ENCODE measurements around the gene RAPGEF2.
A peak's percentile ranks its signal among the peaks of the same experiment; 100 is the strongest.

RAPGEF2 gene

GRCh38 chr4:159389756-159390155 lies 286.9 kb downstream of the RAPGEF2 start (continued):
- no peak for TF ChIP-seq ZNF623 (tag by site-specific recombination; IDR thresholded peaks at IDR 0.05)
- no peak for TF ChIP-seq ZNF121 (tag by site-specific recombination; IDR thresholded peaks at IDR 0.05)
- TF ChIP-seq HOXA7 (CRISPR knock-in tag; IDR thresholded peaks at IDR 0.05; ENCODE audit: borderline replicate concordance), result no peak

GRCh38 chr4:159390648-159391047 lies 287.8 kb downstream of the RAPGEF2 start:
- TF ChIP-seq ZNF513 (tag by site-specific recombination; IDR thresholded peaks at IDR 0.05) (no peak), ZNF398 (tag by site-specific recombination; IDR thresholded peaks at IDR 0.05) (no peak), ZFHX2 (tag by site-specific recombination; conservative IDR thresholded peaks at IDR 0.05) (no peak), ZNF600 (tag by site-specific recombination; IDR thresholded peaks at IDR 0.05) (peak; percentile 44; the same call in 1 of the 2 replicates), GFI1B (tag by site-specific recombination; IDR thresholded peaks at IDR 0.05) (no peak), KLF8 (tag by site-specific recombination; IDR thresholded peaks at IDR 0.05) (no peak), ZNF37A (tag by site-specific recombination; IDR thresholded peaks at IDR 0.05) (no peak), HOXD13 (CRISPR knock-in tag; IDR thresholded peaks at IDR 0.05; ENCODE audit: borderline replicate concordance) (no peak), PRDM1 (tag by site-specific recombination; IDR thresholded peaks at IDR 0.05) (no peak), ZNF561 (tag by site-specific recombination; IDR thresholded peaks at IDR 0.05; ENCODE audit: borderline replicate concordance) (no peak), ZNF555 (tag by site-specific recombination; conservative IDR thresholded peaks at IDR 0.05) (no peak), MEIS1 (CRISPR knock-in tag; IDR thresholded peaks at IDR 0.05; ENCODE audit: borderline replicate concordance) (peak; percentile 63; the same call in 1 of the 2 replicates), ZNF776 (tag by site-specific recombination; IDR thresholded peaks at IDR 0.05; ENCODE audit: borderline replicate concordance) (no peak), ZNF785 (tag by site-specific recombination; IDR thresholded peaks at IDR 0.05) (no peak), ZEB2 (tag by site-specific recombination; IDR thresholded peaks at IDR 0.05) (no peak), TSHZ1 (tag by site-specific recombination; IDR thresholded peaks at IDR 0.05; ENCODE audit: borderline replicate concordance) (no peak)
- Histone ChIP-seq H3K4me1 (ENCODE audit: control insufficient read depth, insufficient read depth, low read length) (no peaks in the 10 kb centered on the region), H3K27ac (ENCODE audit: extremely low read depth, low read depth, low read length) (no peak overlapping the region), H3K9me3 (ENCODE audit: control insufficient read depth, insufficient read depth, low read depth, low read length) (no peaks in the 10 kb centered on the region), H3K36me3 (ENCODE audit: control insufficient read depth in 2 of 2, insufficient read depth in 1 of 2, low read length in 2 of 2) (no peaks in the 10 kb centered on the region), H3K4me3 (ENCODE audit: low read depth, low read length) (no peak overlapping the region)
- CTCF ChIA-PET, result interaction anchor here (0.6 kb wide), 1 partner anchor 9 kb away, joined by 4 read pairs; no protein-coding TSS in a partner anchor
- POLR2A ChIA-PET, result no interaction called here

Data from HEK293 (cell line).